SU-DHL-6 (cell line): ENCODE data around the gene MEAK7.

ENCODE experiments used
- H2AFZ ChIP-seq: fragments of 200-600 bp; sonication (generic); 2 replicates; pipeline ENCODE4 v1.6.1; 2014; ENCODE audit warnings: low read depth, mild to moderate bottlenecking, moderate library complexity, mixed read lengths, antibody characterized with exemption, low read length; ENCODE audit not compliant: severe bottlenecking
- H3F3A ChIP-seq: fragments of 200-600 bp; shearing (Covaris generic); 2 replicates; pipeline ENCODE4 v1.6.0; 2016; ENCODE audit warnings: antibody characterized with exemption, mild to moderate bottlenecking; ENCODE audit not compliant: insufficient read depth
- H3K27ac ChIP-seq: fragments of 200-600 bp; sonication (generic); 2 replicates; pipeline ENCODE4 v1.5.1; 2016; ENCODE audit warnings: low read depth, mild to moderate bottlenecking, low read length, moderate library complexity, mixed read lengths
- H3K27me3 ChIP-seq: fragments of 200-600 bp; sonication (generic), shearing (Covaris generic); 2 replicates; pipeline ENCODE4 v1.6.0; 2014; ENCODE audit warnings: mild to moderate bottlenecking, low read length
- H3K36me3 ChIP-seq: fragments of 200-600 bp; sonication (generic); 2 replicates; pipeline ENCODE4 v1.6.1; 2014; ENCODE audit warnings: mild to moderate bottlenecking, low read length, mixed read lengths
- H3K4me2 ChIP-seq: fragments of 300-600, 200-600 bp; shearing (Covaris generic), sonication (generic); 2 replicates; pipeline ENCODE4 v1.6.0; 2014; ENCODE audit warnings: low read length, low read depth, mild to moderate bottlenecking; ENCODE audit not compliant: poor library complexity, severe bottlenecking
- H3K4me3 ChIP-seq: fragments of 200-600 bp; sonication (generic); 2 replicates; pipeline ENCODE4 v1.5.1; 2014; ENCODE audit warnings: antibody characterized with exemption, low read length, mild to moderate bottlenecking, mixed read lengths; ENCODE audit not compliant: insufficient read depth, poor library complexity, severe bottlenecking
- H3K79me2 ChIP-seq: fragments of 200-600 bp; sonication (generic); 2 replicates; pipeline ENCODE4 v1.6.1; 2014; ENCODE audit warnings: mild to moderate bottlenecking, low read length, moderate library complexity; ENCODE audit not compliant: insufficient read depth
- H3K9ac ChIP-seq: fragments of 200-600 bp; sonication (generic); 2 replicates; pipeline ENCODE4 v1.7.0; 2014; ENCODE audit warnings: mild to moderate bottlenecking, low read length
- H3K9me2 ChIP-seq: fragments of 200-600 bp; sonication (generic); replicated peaks from 2 replicates; pipeline ENCODE4 v1.6.1; 2014; ENCODE audit warnings: low read length; ENCODE audit not compliant: insufficient read depth
- H3K9me3 ChIP-seq: fragments of 200-600 bp; sonication (generic); 2 replicates; pipeline ENCODE4 v1.6.1; 2014; ENCODE audit warnings: low read length, mixed read lengths; ENCODE audit not compliant: insufficient read depth
- H4K20me1 ChIP-seq: fragments of 200-600 bp; sonication (generic); 2 replicates; pipeline ENCODE4 v1.6.1; 2014; ENCODE audit warnings: low read depth, mild to moderate bottlenecking, antibody characterized with exemption, low read length, moderate library complexity, mixed read lengths
- CTCF ChIP-seq: fragments of 200-600 bp; sonication (generic); IDR thresholded peaks from one replicate; pipeline ENCODE4 v1.5.1; 2017; ENCODE audit warnings: antibody characterized with exemption, mild to moderate bottlenecking, low read length, moderate library complexity; ENCODE audit not compliant: insufficient read depth, poor library complexity, severe bottlenecking
- EZH2phosphoT487 ChIP-seq: fragments of 200-600 bp; sonication (generic), shearing (Covaris generic); conservative IDR thresholded peaks from 2 replicates; pipeline ENCODE4 v1.6.1; 2018; ENCODE audit warnings: mild to moderate bottlenecking, antibody characterized with exemption, low read length, moderate library complexity, mixed read lengths

The MEAK7 gene

DNA sequence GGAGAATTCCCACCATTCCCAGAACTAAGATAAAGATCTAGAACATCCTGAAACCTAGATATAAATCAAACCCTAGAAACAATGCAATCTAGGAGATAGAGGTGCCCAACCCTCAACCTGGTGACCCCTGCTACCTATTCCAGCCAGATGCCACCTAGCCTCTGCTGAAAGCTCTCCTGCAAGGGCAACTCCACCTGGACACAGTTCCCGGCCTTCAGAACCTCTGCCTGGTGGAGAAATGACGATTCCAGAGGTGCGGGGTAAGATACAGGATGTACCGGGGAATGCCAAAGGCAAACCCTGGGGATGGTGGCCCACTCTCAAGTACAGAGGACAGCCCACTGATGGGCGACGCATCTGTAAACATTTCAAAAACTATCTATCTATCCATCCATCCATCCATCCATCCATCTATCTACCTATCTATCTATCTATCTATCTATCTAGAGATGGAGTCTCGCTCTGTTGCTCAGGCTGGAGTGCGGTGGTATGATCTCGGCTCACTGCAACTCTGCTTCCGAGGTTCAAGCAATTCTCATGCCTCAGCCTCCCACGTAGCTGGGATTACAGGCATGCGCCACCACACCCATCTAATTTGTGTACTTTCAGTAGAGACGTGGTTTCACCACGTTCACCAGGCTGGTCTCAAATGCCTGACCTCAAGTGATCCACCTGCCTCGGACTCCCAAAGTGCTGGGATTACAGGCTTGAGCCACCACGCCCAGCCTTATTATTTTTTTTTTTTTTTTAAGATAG, 19.0 kb downstream of the MEAK7 start:
- H3K9me2 ChIP-seq: no peaks in the 10 kb centered on the region
- TF ChIP-seq EZH2phosphoT487 (no peak), CTCF (no peak)
- H3K4me2 ChIP-seq: no peak overlapping the region

DNA sequence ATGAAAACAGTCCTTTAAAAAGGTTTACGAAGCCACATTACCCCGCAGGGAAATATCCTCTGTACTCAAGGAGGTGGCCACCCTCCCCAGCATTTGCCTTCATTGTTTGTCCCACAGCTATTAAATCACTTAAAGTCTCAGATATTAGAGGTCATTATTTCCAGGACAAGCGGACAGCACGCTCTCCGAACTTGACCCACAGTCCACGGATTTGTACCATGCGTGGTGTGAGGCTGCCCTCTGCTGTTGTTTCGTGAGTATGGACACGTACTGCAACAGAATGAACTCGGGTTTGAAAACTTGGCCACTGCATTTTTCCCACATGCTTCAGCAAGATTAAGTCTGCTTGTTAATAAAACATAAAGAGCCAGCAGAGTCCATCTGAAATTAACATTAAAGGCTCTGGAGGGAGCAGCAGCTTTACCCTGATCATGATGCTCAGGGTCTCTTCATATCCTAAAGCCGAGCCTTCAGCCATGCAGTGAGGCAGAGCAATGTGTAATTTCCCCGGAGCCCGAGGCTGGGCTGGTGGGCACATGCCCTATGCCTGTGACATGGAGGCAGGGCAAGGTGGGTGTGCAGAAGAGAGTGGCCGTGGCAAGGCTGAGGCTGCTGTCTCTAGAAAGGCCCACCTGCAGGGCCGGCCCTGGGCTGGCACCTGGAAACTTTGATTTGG, 19.7 kb downstream of the MEAK7 start:
- H3F3A ChIP-seq: no peaks in the 10 kb centered on the region
- no peaks in the 10 kb centered on the region for H3K79me2 ChIP-seq
- H3K36me3 ChIP-seq: no peaks in the 10 kb centered on the region
- peak; percentile 50 for TF ChIP-seq CTCF
- TF ChIP-seq EZH2phosphoT487: no peak
- H4K20me1 ChIP-seq: no peaks in the 10 kb centered on the region
- no peaks in the 10 kb centered on the region for H3K9me3 ChIP-seq
- H3K27me3 ChIP-seq: no peaks in the 10 kb centered on the region
- no peak overlapping the region for H3K9ac ChIP-seq
- H3K4me2 ChIP-seq: no peak overlapping the region
- no peak overlapping the region for H3K4me3 ChIP-seq
- no peak overlapping the region for H3K27ac ChIP-seq
- H2AFZ ChIP-seq: no peak overlapping the region
- no peaks in the 10 kb centered on the region for H3K9me2 ChIP-seq

More for the DNA sequence above, 19.0 kb downstream of the MEAK7 start:
- no peaks in the 10 kb centered on the region for H3K79me2 ChIP-seq
- no peak overlapping the region for H3K27ac ChIP-seq
- no peaks in the 10 kb centered on the region for H3K9me3 ChIP-seq
- no peak overlapping the region for H2AFZ ChIP-seq
- H3K9ac ChIP-seq: no peak overlapping the region
- H3F3A ChIP-seq: no peaks in the 10 kb centered on the region
- no peaks in the 10 kb centered on the region for H3K36me3 ChIP-seq
- no peaks in the 10 kb centered on the region for H3K27me3 ChIP-seq
- H4K20me1 ChIP-seq: no peaks in the 10 kb centered on the region
- H3K4me3 ChIP-seq: no peak overlapping the region

DNA sequence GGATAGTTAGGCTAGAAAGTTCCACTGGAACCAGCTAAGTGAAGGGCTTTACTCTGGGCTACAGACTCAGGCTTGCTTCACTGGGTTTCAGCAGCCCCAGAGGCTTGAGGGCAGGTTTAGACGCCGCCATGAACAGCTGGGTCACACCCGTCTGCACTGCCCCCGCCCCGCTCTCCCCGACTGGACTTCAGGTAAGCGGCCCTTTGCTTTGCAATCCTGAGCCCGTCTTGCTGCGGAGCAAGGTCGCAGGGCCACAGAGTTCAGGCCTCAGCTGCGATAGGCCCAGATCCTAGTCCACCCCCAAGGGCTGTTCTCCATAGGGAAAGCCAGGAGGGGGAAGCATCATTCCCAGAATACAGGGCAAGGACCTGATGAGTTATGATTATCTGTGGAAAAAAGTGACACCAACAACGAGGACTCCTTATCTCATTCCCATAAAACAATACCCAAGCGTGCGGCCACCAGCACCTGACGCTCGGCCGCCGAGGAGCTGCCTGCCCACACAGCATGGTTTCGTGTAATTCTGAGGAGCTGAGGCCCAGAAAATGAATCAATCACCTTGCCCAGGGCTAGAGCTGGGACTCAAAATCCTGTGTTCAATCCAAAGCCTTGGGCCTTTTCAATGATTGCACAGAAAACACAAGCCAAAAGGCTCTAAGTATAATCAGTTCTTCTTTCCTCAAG, 20.4 kb downstream of the MEAK7 start:
- no peaks in the 10 kb centered on the region for H3K9me2 ChIP-seq
- H2AFZ ChIP-seq: no peak overlapping the region
- no peaks in the 10 kb centered on the region for H3F3A ChIP-seq
- H3K9me3 ChIP-seq: no peaks in the 10 kb centered on the region
- H4K20me1 ChIP-seq: no peaks in the 10 kb centered on the region
- no peaks in the 10 kb centered on the region for H3K27me3 ChIP-seq
- H3K36me3 ChIP-seq: no peaks in the 10 kb centered on the region
- no peak overlapping the region for H3K27ac ChIP-seq
- no peak overlapping the region for H3K9ac ChIP-seq
- H3K4me3 ChIP-seq: no peak overlapping the region
- TF ChIP-seq CTCF (no peak), EZH2phosphoT487 (no peak)
- no peaks in the 10 kb centered on the region for H3K79me2 ChIP-seq
- no peak overlapping the region for H3K4me2 ChIP-seq
